ENCODE data around the gene NOC4L. TPM values are rescaled to one million over a fixed set of nuclear protein-coding genes. Genes with fewer than 3 reads are reported as not detected.

The NOC4L gene
- total RNA-seq, 2 donors from 2014 or later: 20.7 to 21.6 TPM

GRCh38 chr12:132168311-132169031 lies 24.2 kb downstream of the NOC4L start:
- ATAC-seq: no peak
- H3K27me3 Mint-ChIP-seq: no peaks in the 10 kb centered on the region
- DNase-seq: peak in 1 of 3 donors; percentile 2
- H3K27ac Mint-ChIP-seq: no peak overlapping the region
- no peaks in the 10 kb centered on the region for H3K9me3 ChIP-seq (ENCODE audit: control insufficient read depth, low read length, poor library complexity, severe bottlenecking)
- no peaks in the 10 kb centered on the region for H3K36me3 Mint-ChIP-seq (ENCODE audit: low read depth)
- peaks cover 17% of the 10 kb centered on the region for H3K4me1 Mint-ChIP-seq
- H3K4me3 Mint-ChIP-seq: no peak overlapping the region

- Mint-ChIP-seq H3K36me3 (ENCODE audit: low read depth) (no peaks in the 10 kb centered on the region), H3K27ac (no peak overlapping the region), H3K27me3 (no peaks in the 10 kb centered on the region), H3K4me3 (no peak overlapping the region), H3K4me1 (peaks cover 15% of the 10 kb centered on the region)
- no peaks in the 10 kb centered on the region for H3K9me3 ChIP-seq (ENCODE audit: control insufficient read depth, low read length, poor library complexity, severe bottlenecking)
- DNase-seq (peak in 1 of 3 donors; percentile 8), ATAC-seq (no peak)
Observed at GRCh38 chr12:132169376-132169775, 25.1 kb downstream of the NOC4L start.

GRCh38 chr12:132170094-132170636 lies 25.9 kb downstream of the NOC4L start:
- Mint-ChIP-seq H3K4me1 (peaks cover 16% of the 10 kb centered on the region), H3K4me3 (no peak overlapping the region)
- DNase-seq: no peak

GRCh38 chr12:132170637-132171292 lies 26.5 kb downstream of the NOC4L start:
- DNase-seq: peak in 1 of 3 donors; percentile 2
- no peak overlapping the region for H3K4me3 Mint-ChIP-seq
- no peaks in the 10 kb centered on the region for H3K9me3 ChIP-seq (ENCODE audit: control insufficient read depth, low read length, poor library complexity, severe bottlenecking)
- ATAC-seq: no peak
- H3K4me1 Mint-ChIP-seq: peaks cover 16% of the 10 kb centered on the region
- no peak overlapping the region for H3K27ac Mint-ChIP-seq
- H3K27me3 Mint-ChIP-seq: no peaks in the 10 kb centered on the region
- H3K36me3 Mint-ChIP-seq (ENCODE audit: low read depth): no peaks in the 10 kb centered on the region

More at GRCh38 chr12:132170094-132170636, 25.9 kb downstream of the NOC4L start:
- Mint-ChIP-seq H3K27ac (no peak overlapping the region), H3K27me3 (no peaks in the 10 kb centered on the region), H3K36me3 (ENCODE audit: low read depth) (no peaks in the 10 kb centered on the region)
- ATAC-seq: no peak
- no peaks in the 10 kb centered on the region for H3K9me3 ChIP-seq (ENCODE audit: control insufficient read depth, low read length, poor library complexity, severe bottlenecking)

- Mint-ChIP-seq H3K27me3 (no peaks in the 10 kb centered on the region), H3K27ac (no peak overlapping the region), H3K4me3 (no peak overlapping the region), H3K4me1 (peaks cover 16% of the 10 kb centered on the region), H3K36me3 (ENCODE audit: low read depth) (no peaks in the 10 kb centered on the region)
- DNase-seq: peak in 1 of 3 donors; percentile 8
- no peak for ATAC-seq
- no peaks in the 10 kb centered on the region for H3K9me3 ChIP-seq (ENCODE audit: control insufficient read depth, low read length, poor library complexity, severe bottlenecking)
Observed at GRCh38 chr12:132171293-132171967, 27.2 kb downstream of the NOC4L start.

- Mint-ChIP-seq H3K4me3 (no peak overlapping the region), H3K27ac (no peak overlapping the region)
- DNase-seq: peak in 1 of 3 donors; percentile 6
Observed at GRCh38 chr12:132171968-132172521, 27.8 kb downstream of the NOC4L start.

GRCh38 chr12:132172619-132173018 lies 28.4 kb downstream of the NOC4L start:
- peaks cover 4% of the 10 kb centered on the region for H3K27me3 Mint-ChIP-seq
- peaks cover 14% of the 10 kb centered on the region for H3K4me1 Mint-ChIP-seq
- H3K9me3 ChIP-seq (ENCODE audit: control insufficient read depth, low read length, poor library complexity, severe bottlenecking): no peaks in the 10 kb centered on the region
- H3K36me3 Mint-ChIP-seq (ENCODE audit: low read depth): no peaks in the 10 kb centered on the region
- peak overlapping the region; percentile 78 for H3K4me3 Mint-ChIP-seq
- H3K27ac Mint-ChIP-seq: no peak overlapping the region
- DNase-seq: peak in 1 of 3 donors; percentile 5
- no peak for ATAC-seq

More at GRCh38 chr12:132171968-132172521, 27.8 kb downstream of the NOC4L start:
- Mint-ChIP-seq H3K36me3 (ENCODE audit: low read depth) (no peaks in the 10 kb centered on the region), H3K4me1 (peaks cover 16% of the 10 kb centered on the region), H3K27me3 (peaks cover 4% of the 10 kb centered on the region)
- H3K9me3 ChIP-seq (ENCODE audit: control insufficient read depth, low read length, poor library complexity, severe bottlenecking): no peaks in the 10 kb centered on the region
- no peak for ATAC-seq

GRCh38 chr12:132173135-132174014 lies 29.1 kb downstream of the NOC4L start:
- Mint-ChIP-seq H3K27me3 (peaks cover 4% of the 10 kb centered on the region), H3K36me3 (ENCODE audit: low read depth) (no peaks in the 10 kb centered on the region), H3K4me1 (peaks cover 13% of the 10 kb centered on the region), H3K27ac (peak overlapping the region; percentile 41), H3K4me3 (peak overlapping the region; percentile 78)
- DNase-seq (peak in 1 of 3 donors; percentile 10), ATAC-seq (peak; percentile 75)
- H3K9me3 ChIP-seq (ENCODE audit: control insufficient read depth, low read length, poor library complexity, severe bottlenecking): no peaks in the 10 kb centered on the region

GRCh38 chr12:132174015-132174838 lies 30.0 kb downstream of the NOC4L start:
- Mint-ChIP-seq H3K36me3 (ENCODE audit: low read depth) (no peaks in the 10 kb centered on the region), H3K27ac (no peak overlapping the region), H3K4me1 (peaks cover 21% of the 10 kb centered on the region), H3K4me3 (no peak overlapping the region), H3K27me3 (peaks cover 12% of the 10 kb centered on the region)
- ATAC-seq: no peak
- peak in 1 of 3 donors; percentile 4 for DNase-seq
- no peaks in the 10 kb centered on the region for H3K9me3 ChIP-seq (ENCODE audit: control insufficient read depth, low read length, poor library complexity, severe bottlenecking)

GRCh38 chr12:132174839-132175490 lies 30.7 kb downstream of the NOC4L start:
- no peak overlapping the region for H3K4me3 Mint-ChIP-seq
- peaks cover 21% of the 10 kb centered on the region for H3K4me1 Mint-ChIP-seq
- no peaks in the 10 kb centered on the region for H3K36me3 Mint-ChIP-seq (ENCODE audit: low read depth)
- no peak for ATAC-seq
- peaks cover 12% of the 10 kb centered on the region for H3K27me3 Mint-ChIP-seq
- no peaks in the 10 kb centered on the region for H3K9me3 ChIP-seq (ENCODE audit: control insufficient read depth, low read length, poor library complexity, severe bottlenecking)
- DNase-seq: peak in 1 of 3 donors; percentile 8
- no peak overlapping the region for H3K27ac Mint-ChIP-seq

All from T-helper 17 cell (primary cell).